Mucosa of rectum (tissue), 2 donors: Measurements from ENCODE around the gene SCARB1.
"Not testable (repeated sequence)": the region's sequence is repeated elsewhere in the genome, so short reads cannot be mapped to it uniquely, and the experiment has no call there.

Experiments
- H3K27ac ChIP-seq, 2 donors: one replicate each; pipeline ENCODE4 v1.7.0; 2013; ENCODE audit warnings: inconsistent platforms in 2 of 2, low read depth in 2 of 2, low read length in 2 of 2
- H3K27me3 ChIP-seq, 2 donors: one replicate each; pipeline ENCODE4 v1.7.0; 2013; ENCODE audit warnings: low read length in 2 of 2; ENCODE audit not compliant: control insufficient read depth in 2 of 2, insufficient read depth in 2 of 2
- H3K36me3 ChIP-seq, 2 donors: one replicate each; pipeline ENCODE4 v1.7.0; 2013; ENCODE audit warnings: low read length in 2 of 2; ENCODE audit not compliant: control insufficient read depth in 2 of 2, insufficient read depth in 2 of 2
- H3K4me1 ChIP-seq, 2 donors: one replicate each; pipeline ENCODE4 v1.7.0; 2013; ENCODE audit warnings: low read length in 2 of 2, mild to moderate bottlenecking in 1 of 2; ENCODE audit not compliant: control insufficient read depth in 2 of 2, insufficient read depth in 2 of 2
- H3K4me3 ChIP-seq, 2 donors: one replicate each; pipeline ENCODE4 v1.7.0; 2013; ENCODE audit warnings: low read length in 2 of 2
- H3K9ac ChIP-seq, 2 donors: one replicate each; pipeline ENCODE4 v1.7.0; 2013; ENCODE audit warnings: low read length in 2 of 2, low read depth in 1 of 2, mild to moderate bottlenecking in 1 of 2
- H3K9me3 ChIP-seq, 2 donors: one replicate each; pipeline ENCODE4 v1.7.0; 2013; ENCODE audit warnings: low read length in 2 of 2; ENCODE audit not compliant: control insufficient read depth in 2 of 2
- donor health status: healthy.
- donor health status: Normal muscosa, but diverticular disease.

Gene SCARB1

GRCh38 chr12:124863416-124864325, at the start of gene SCARB1:
SCARB1 (minus strand) TSS chr12:124863864; CDS start chr12:124863720, 144 bp downstream.
- H3K4me3 ChIP-seq = peak within 1 kb of the TSS; percentile 76 to 81
- H3K27me3 ChIP-seq = no peaks in the 10 kb centered on the region
- H3K9me3 ChIP-seq = no peaks in the 10 kb centered on the region
- peaks cover 0 to 4% of the 10 kb centered on the region in 2 donors for H3K36me3 ChIP-seq
- H3K4me1 ChIP-seq = peaks cover 7 to 15% of the 10 kb centered on the region in 2 donors
- peak within 1 kb of the TSS; percentile 61 to 64 for H3K27ac ChIP-seq
- peak within 1 kb of the TSS; percentile 68 to 76 for H3K9ac ChIP-seq

- Histone ChIP-seq H3K4me3 (peak overlapping the region; percentile 87 to 98), H3K27ac (peak overlapping the region in 1 of 2 donors; percentile 26), H3K36me3 (peaks cover 27 to 32% of the 10 kb centered on the region in 2 donors), H3K4me1 (peaks cover 38 to 42% of the 10 kb centered on the region in 2 donors), H3K9ac (peak overlapping the region in 1 of 2 donors; percentile 99)
- H3K9me3 ChIP-seq, H3K27me3 ChIP-seq: not testable (repeated sequence)
Measured at GRCh38 chr12:124912529-124913287, 49.0 kb upstream of the SCARB1 start.

- H3K4me1 ChIP-seq = peaks cover 31 to 37% of the 10 kb centered on the region in 2 donors
- H3K27me3 ChIP-seq, H3K27ac ChIP-seq, H3K9me3 ChIP-seq: not testable (repeated sequence)
- peak overlapping the region; percentile 29 to 44 for H3K4me3 ChIP-seq
- H3K9ac ChIP-seq = peak overlapping the region in 1 of 2 donors; percentile 6
- peaks cover 27 to 32% of the 10 kb centered on the region in 2 donors for H3K36me3 ChIP-seq
Measured at GRCh38 chr12:124911521-124911920, 47.9 kb upstream of the SCARB1 start.

- Histone ChIP-seq H3K27me3 (no peaks in the 10 kb centered on the region), H3K27ac (no peak overlapping the region), H3K9ac (peak overlapping the region; percentile 32 to 33), H3K36me3 (peaks cover 27 to 32% of the 10 kb centered on the region in 2 donors), H3K9me3 (no peaks in the 10 kb centered on the region), H3K4me3 (peak overlapping the region in 1 of 2 donors; percentile 29), H3K4me1 (peaks cover 26 to 33% of the 10 kb centered on the region in 2 donors)
Measured at GRCh38 chr12:124910561-124911478, 47.2 kb upstream of the SCARB1 start.

- Histone ChIP-seq H3K4me1 (peaks cover 22 to 27% of the 10 kb centered on the region in 2 donors), H3K27ac (no peak overlapping the region), H3K9me3 (no peaks in the 10 kb centered on the region), H3K4me3 (peak overlapping the region in 1 of 2 donors; percentile 31), H3K27me3 (no peaks in the 10 kb centered on the region), H3K36me3 (peaks cover 27 to 32% of the 10 kb centered on the region in 2 donors), H3K9ac (peak overlapping the region in 1 of 2 donors; percentile 32)
Measured at GRCh38 chr12:124909831-124910560, 46.3 kb upstream of the SCARB1 start.

- H3K36me3 ChIP-seq = peaks cover 13 to 18% of the 10 kb centered on the region in 2 donors
- no peaks in the 10 kb centered on the region for H3K9me3 ChIP-seq
- H3K27ac ChIP-seq = no peak overlapping the region
- peaks cover 27 to 34% of the 10 kb centered on the region in 2 donors for H3K4me1 ChIP-seq
- H3K27me3 ChIP-seq = no peaks in the 10 kb centered on the region
- H3K9ac ChIP-seq = peak overlapping the region in 1 of 2 donors; percentile 24
- H3K4me3 ChIP-seq = no peak overlapping the region
Measured at GRCh38 chr12:124906606-124907261, 43.1 kb upstream of the SCARB1 start.

- no peaks in the 10 kb centered on the region for H3K9me3 ChIP-seq
- H3K9ac ChIP-seq = peak overlapping the region in 1 of 2 donors; percentile 28
- H3K4me3 ChIP-seq = peak overlapping the region in 1 of 2 donors; percentile 29
- H3K4me1 ChIP-seq = peaks cover 10 to 14% of the 10 kb centered on the region in 2 donors
- peak overlapping the region; percentile 38 to 61 for H3K27ac ChIP-seq
- no peaks in the 10 kb centered on the region for H3K27me3 ChIP-seq
- no peaks in the 10 kb centered on the region for H3K36me3 ChIP-seq
Measured at GRCh38 chr12:124904306-124905098, 40.8 kb upstream of the SCARB1 start.

- H3K4me1 ChIP-seq = peaks cover 10 to 11% of the 10 kb centered on the region in 2 donors
- no peaks in the 10 kb centered on the region for H3K9me3 ChIP-seq
- no peak overlapping the region for H3K9ac ChIP-seq
- no peak overlapping the region for H3K27ac ChIP-seq
- no peak overlapping the region for H3K4me3 ChIP-seq
- no peaks in the 10 kb centered on the region for H3K36me3 ChIP-seq
- H3K27me3 ChIP-seq = no peaks in the 10 kb centered on the region
Measured at GRCh38 chr12:124902916-124903315, 39.3 kb upstream of the SCARB1 start.
